ENCODE data around the gene VPS16.

DNA sequence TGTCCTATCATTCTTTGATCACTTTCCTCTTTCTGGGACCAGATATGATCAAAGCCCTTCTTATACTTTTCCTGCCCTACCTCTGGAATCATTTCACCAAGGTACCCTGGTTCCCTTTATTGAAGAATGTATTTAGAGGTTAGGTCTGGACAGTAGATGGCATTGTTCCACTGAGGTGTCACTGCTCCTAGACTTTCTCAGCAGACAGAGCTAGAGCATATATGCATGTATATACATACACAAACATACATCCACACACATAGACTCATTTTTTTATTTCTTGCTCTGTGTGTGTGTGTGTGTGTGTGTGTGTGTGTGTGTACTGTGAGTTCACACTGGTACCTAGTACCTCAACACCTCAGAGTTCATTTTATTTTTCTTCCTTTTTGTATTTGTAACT, 73.6 kb downstream of the VPS16 start:
- TF ChIP-seq, protein P1, sequence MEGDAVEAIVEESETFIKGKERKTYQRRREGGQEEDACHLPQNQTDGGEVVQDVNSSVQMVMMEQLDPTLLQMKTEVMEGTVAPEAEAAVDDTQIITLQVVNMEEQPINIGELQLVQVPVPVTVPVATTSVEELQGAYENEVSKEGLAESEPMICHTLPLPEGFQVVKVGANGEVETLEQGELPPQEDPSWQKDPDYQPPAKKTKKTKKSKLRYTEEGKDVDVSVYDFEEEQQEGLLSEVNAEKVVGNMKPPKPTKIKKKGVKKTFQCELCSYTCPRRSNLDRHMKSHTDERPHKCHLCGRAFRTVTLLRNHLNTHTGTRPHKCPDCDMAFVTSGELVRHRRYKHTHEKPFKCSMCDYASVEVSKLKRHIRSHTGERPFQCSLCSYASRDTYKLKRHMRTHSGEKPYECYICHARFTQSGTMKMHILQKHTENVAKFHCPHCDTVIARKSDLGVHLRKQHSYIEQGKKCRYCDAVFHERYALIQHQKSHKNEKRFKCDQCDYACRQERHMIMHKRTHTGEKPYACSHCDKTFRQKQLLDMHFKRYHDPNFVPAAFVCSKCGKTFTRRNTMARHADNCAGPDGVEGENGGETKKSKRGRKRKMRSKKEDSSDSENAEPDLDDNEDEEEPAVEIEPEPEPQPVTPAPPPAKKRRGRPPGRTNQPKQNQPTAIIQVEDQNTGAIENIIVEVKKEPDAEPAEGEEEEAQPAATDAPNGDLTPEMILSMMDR (IDR thresholded peaks at IDR 0.05; ENCODE audit: insufficient read depth, low read depth, low read length), result no peak
- no peak for TF ChIP-seq EZH2 (IDR thresholded peaks at IDR 0.05; ENCODE audit: insufficient read depth, low read length)

Measured in astrocyte (in vitro differentiated cells and primary cell).